HEK293 (cell line): ENCODE data around the gene ST3GAL5.

Source experiments
- CTCF ChIA-PET: fragments of 350-600 bp; formaldehyde crosslinking; extraction: SDS; loops from one replicate; lab custom pipeline; 2021; ENCODE audit warnings: antibody characterized with exemption; lab: Yijun Ruan, JAX
- POLR2A ChIA-PET: fragments of 300-600 bp; formaldehyde crosslinking; extraction: SDS; loops from one replicate; lab custom pipeline; 2020; ENCODE audit warnings: antibody characterized with exemption, inconsistent platforms; lab: Yijun Ruan, JAX
- H3K27ac ChIP-seq: fragments of 200-500 bp; sonication (Bioruptor generic); 2 replicates; pipeline ENCODE4 v1.5.1; 2014; ENCODE audit warnings: low read depth, low read length, control low read depth, inconsistent platforms; ENCODE audit errors: extremely low read depth
- H3K36me3 ChIP-seq, 2 experiments: fragments of 200-500 bp in 1 of 2; sonication (Bioruptor generic) in 1 of 2; 1 replicate in 1 of 2; 2 replicates in 1 of 2; pipeline ENCODE4 v1.5.1; 2014 to 2017; ENCODE audit warnings: inconsistent platforms in 2 of 2, low read length in 2 of 2; ENCODE audit not compliant: control insufficient read depth in 2 of 2, insufficient read depth in 1 of 2
- H3K4me1 ChIP-seq: fragments of 200-500 bp; sonication (Bioruptor generic); 2 replicates; pipeline ENCODE4 v1.5.1; 2014; ENCODE audit warnings: mild to moderate bottlenecking, low read length, inconsistent platforms; ENCODE audit not compliant: control insufficient read depth, insufficient read depth
- H3K4me3 ChIP-seq: 2 replicates; pipeline ENCODE4 v1.5.1; 2011; ENCODE audit warnings: low read depth, mild to moderate bottlenecking, control low read depth, low read length, moderate library complexity
- H3K9me3 ChIP-seq: fragments of 200-500 bp; sonication (Bioruptor generic); 2 replicates; pipeline ENCODE4 v1.5.1; 2014; ENCODE audit warnings: low read depth, low read length, inconsistent platforms; ENCODE audit not compliant: control insufficient read depth, insufficient read depth
- CTCF ChIP-seq: fragments of 450-650 bp; formaldehyde crosslinking; IDR thresholded peaks from 2 replicates; pipeline ENCODE4 v1.5.1; 2016; ENCODE audit warnings: missing biosample characterization, missing genetic modification characterization
- FEZF1 ChIP-seq: fragments of 450-650 bp; formaldehyde crosslinking; IDR thresholded peaks from 2 replicates; pipeline ENCODE4 v1.5.1; 2016; ENCODE audit warnings: missing biosample characterization, missing genetic modification characterization
- GLI2 ChIP-seq: fragments of 450-650 bp; formaldehyde crosslinking; IDR thresholded peaks from 2 replicates; pipeline ENCODE4; 2017; ENCODE audit warnings: missing biosample characterization, missing genetic modification characterization, low read depth, borderline replicate concordance
- HIC1 ChIP-seq: fragments of 450-650 bp; formaldehyde crosslinking; IDR thresholded peaks from 2 replicates; pipeline ENCODE4 v1.5.1; 2016; ENCODE audit warnings: missing biosample characterization, missing genetic modification characterization
- IKZF3 ChIP-seq: fragments of 450-650 bp; IDR thresholded peaks from 2 replicates; pipeline ENCODE4 v1.5.0; 2018; ENCODE audit warnings: missing biosample characterization, mild to moderate bottlenecking, missing genetic modification characterization, moderate library complexity
- RBAK ChIP-seq: fragments of 450-650 bp; formaldehyde crosslinking; IDR thresholded peaks from 2 replicates; pipeline ENCODE4 v1.5.1; 2016; ENCODE audit warnings: missing biosample characterization, missing genetic modification characterization
- REPIN1 ChIP-seq: fragments of 450-650 bp; formaldehyde crosslinking; IDR thresholded peaks from 2 replicates; pipeline ENCODE4 v1.5.1; 2017; ENCODE audit warnings: missing biosample characterization, missing genetic modification characterization, low read depth
- ZBTB1 ChIP-seq: fragments of 450-650 bp; formaldehyde crosslinking; IDR thresholded peaks from 2 replicates; pipeline ENCODE4 v1.5.1; 2016; ENCODE audit warnings: missing biosample characterization, missing genetic modification characterization
- ZBTB7A ChIP-seq: fragments of 450-650 bp; formaldehyde crosslinking; IDR thresholded peaks from 2 replicates; pipeline ENCODE4 v1.5.1; 2016; ENCODE audit warnings: low read depth, missing biosample characterization, missing genetic modification characterization
- ZNF10 ChIP-seq: fragments of 450-650 bp; formaldehyde crosslinking; IDR thresholded peaks from 2 replicates; pipeline ENCODE4 v1.5.1; 2017; ENCODE audit warnings: missing biosample characterization, missing genetic modification characterization
- ZNF121 ChIP-seq: fragments of 450-650 bp; formaldehyde crosslinking; IDR thresholded peaks from 2 replicates; pipeline ENCODE4 v1.5.1; 2016; ENCODE audit warnings: missing biosample characterization, missing genetic modification characterization
- ZNF184 ChIP-seq: fragments of 450-650 bp; IDR thresholded peaks from 2 replicates; pipeline ENCODE4 v1.5.1; 2018; ENCODE audit warnings: missing biosample characterization, mild to moderate bottlenecking, missing genetic modification characterization
- ZNF26 ChIP-seq: fragments of 450-650 bp; formaldehyde crosslinking; IDR thresholded peaks from 2 replicates; pipeline ENCODE4 v1.5.1; 2016; ENCODE audit warnings: missing biosample characterization, missing genetic modification characterization
- ZNF398 ChIP-seq: fragments of 450-650 bp; formaldehyde crosslinking; IDR thresholded peaks from 2 replicates; pipeline ENCODE4 v1.5.1; 2017; ENCODE audit warnings: missing biosample characterization, missing genetic modification characterization
- ZNF416 ChIP-seq: fragments of 450-650 bp; formaldehyde crosslinking; IDR thresholded peaks from 2 replicates; pipeline ENCODE4 v1.5.1; 2016; ENCODE audit warnings: missing biosample characterization, missing genetic modification characterization
- ZNF549 ChIP-seq: fragments of 450-650 bp; IDR thresholded peaks from 2 replicates; pipeline ENCODE4 v1.5.1; 2018; ENCODE audit warnings: missing biosample characterization, missing genetic modification characterization, mild to moderate bottlenecking, inconsistent platforms, moderate library complexity
- ZNF677 ChIP-seq: fragments of 450-650 bp; IDR thresholded peaks from 2 replicates; pipeline ENCODE4 v1.5.0; 2018; ENCODE audit warnings: missing biosample characterization, mild to moderate bottlenecking, missing genetic modification characterization, moderate library complexity
- ZNF776 ChIP-seq: fragments of 450-650 bp; formaldehyde crosslinking; IDR thresholded peaks from 2 replicates; pipeline ENCODE4 v1.5.0; 2017; ENCODE audit warnings: missing biosample characterization, missing genetic modification characterization, borderline replicate concordance

Gene ST3GAL5

GRCh38 chr2:85911097-85911496 lies 22.3 kb upstream of the ST3GAL5 start:
- Histone ChIP-seq H3K9me3 (no peaks in the 10 kb centered on the region), H3K4me1 (no peaks in the 10 kb centered on the region), H3K27ac (no peak overlapping the region), H3K36me3 (no peaks in the 10 kb centered on the region), H3K4me3 (no peak overlapping the region)
- ChIA-PET POLR2A (interaction anchor here (0.8 kb wide), 1 partner anchor 79 kb away, joined by 3 read pairs; no protein-coding TSS in a partner anchor), CTCF (no interaction called here)
- no peak for TF ChIP-seq ZNF398 (tag by site-specific recombination)
- TF ChIP-seq CTCF = no peak
- TF ChIP-seq FEZF1 (tag by site-specific recombination) = no peak
- no peak for TF ChIP-seq ZBTB7A (tag by site-specific recombination)
- no peak for TF ChIP-seq ZNF26 (tag by site-specific recombination)
- no peak for TF ChIP-seq RBAK (tag by site-specific recombination)
- TF ChIP-seq REPIN1 = no peak
- no peak for TF ChIP-seq IKZF3 (tag by site-specific recombination)

- no peak for TF ChIP-seq ZNF677
- ChIA-PET POLR2A (no interaction called here), CTCF (interaction anchor here (0.6 to 0.7 kb wide), 2 partner anchors 9 to 20 kb away, joined by 3 read pairs; partner anchors contain the start of gene ST3GAL5)
These were observed 20.2 kb upstream of the ST3GAL5 start for GRCh38 chr2:85909005-85909404.

GRCh38 chr2:85908506-85908905 lies 19.7 kb upstream of the ST3GAL5 start:
- H3K4me1 ChIP-seq = no peaks in the 10 kb centered on the region
- TF ChIP-seq ZNF10 (no peak), ZNF416 (tag by site-specific recombination) (no peak), GLI2 (tag by site-specific recombination) (no peak), ZNF184 (tag by site-specific recombination) (no peak), ZNF549 (tag by site-specific recombination) (no peak), ZBTB1 (tag by site-specific recombination) (no peak), REPIN1 (no peak), ZNF121 (no peak), ZNF776 (tag by site-specific recombination) (no peak), HIC1 (no peak)
- H3K9me3 ChIP-seq = no peaks in the 10 kb centered on the region
- H3K4me3 ChIP-seq = no peak overlapping the region
- CTCF ChIA-PET = interaction anchor here (0.6 to 0.7 kb wide), 2 partner anchors 9 to 19 kb away, joined by 3 read pairs; partner anchors contain the start of gene ST3GAL5
- H3K36me3 ChIP-seq = no peaks in the 10 kb centered on the region
- POLR2A ChIA-PET = no interaction called here
- no peak overlapping the region for H3K27ac ChIP-seq

More at GRCh38 chr2:85909005-85909404, 20.2 kb upstream of the ST3GAL5 start:
- H3K36me3 ChIP-seq = no peaks in the 10 kb centered on the region
- no peak overlapping the region for H3K4me3 ChIP-seq
- no peaks in the 10 kb centered on the region for H3K4me1 ChIP-seq
- H3K9me3 ChIP-seq = no peaks in the 10 kb centered on the region
- H3K27ac ChIP-seq = no peak overlapping the region
